MM.1S (cell line): ENCODE measurements around the gene TMEM190.

Source experiments
- EZH2 ChIP-seq: fragments of 300-600 bp; sonication (generic); optimal IDR thresholded peaks from 2 replicates; pipeline ENCODE3; 2017; ENCODE audit warnings: low read depth, mild to moderate bottlenecking, antibody characterized with exemption, low read length, mixed read lengths
- TF ChIP-seq, protein P1 (sequence below): fragments of 300-600 bp; sonication (generic); IDR thresholded peaks from 2 replicates; pipeline ENCODE4 v1.5.1; 2016; ENCODE audit warnings: antibody characterized with exemption, low read length, mixed read lengths

GRCh38 chr19:55369653-55370304 lies 6.8 kb upstream of the TMEM190 start:
- TF ChIP-seq, protein P1, sequence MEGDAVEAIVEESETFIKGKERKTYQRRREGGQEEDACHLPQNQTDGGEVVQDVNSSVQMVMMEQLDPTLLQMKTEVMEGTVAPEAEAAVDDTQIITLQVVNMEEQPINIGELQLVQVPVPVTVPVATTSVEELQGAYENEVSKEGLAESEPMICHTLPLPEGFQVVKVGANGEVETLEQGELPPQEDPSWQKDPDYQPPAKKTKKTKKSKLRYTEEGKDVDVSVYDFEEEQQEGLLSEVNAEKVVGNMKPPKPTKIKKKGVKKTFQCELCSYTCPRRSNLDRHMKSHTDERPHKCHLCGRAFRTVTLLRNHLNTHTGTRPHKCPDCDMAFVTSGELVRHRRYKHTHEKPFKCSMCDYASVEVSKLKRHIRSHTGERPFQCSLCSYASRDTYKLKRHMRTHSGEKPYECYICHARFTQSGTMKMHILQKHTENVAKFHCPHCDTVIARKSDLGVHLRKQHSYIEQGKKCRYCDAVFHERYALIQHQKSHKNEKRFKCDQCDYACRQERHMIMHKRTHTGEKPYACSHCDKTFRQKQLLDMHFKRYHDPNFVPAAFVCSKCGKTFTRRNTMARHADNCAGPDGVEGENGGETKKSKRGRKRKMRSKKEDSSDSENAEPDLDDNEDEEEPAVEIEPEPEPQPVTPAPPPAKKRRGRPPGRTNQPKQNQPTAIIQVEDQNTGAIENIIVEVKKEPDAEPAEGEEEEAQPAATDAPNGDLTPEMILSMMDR: no peak
- peak; percentile 98 for TF ChIP-seq EZH2
